ENCODE results near the gene LIN7A. TPM values are rescaled to one million over a fixed set of nuclear protein-coding genes. Genes with fewer than 3 reads are reported as not detected.

Gene LIN7A
- total and polyA plus RNA-seq, 2 donors (not counting 1 experiment from before 2014, with no cell fraction given), result 22.8 to 35.3 TPM

DNA sequence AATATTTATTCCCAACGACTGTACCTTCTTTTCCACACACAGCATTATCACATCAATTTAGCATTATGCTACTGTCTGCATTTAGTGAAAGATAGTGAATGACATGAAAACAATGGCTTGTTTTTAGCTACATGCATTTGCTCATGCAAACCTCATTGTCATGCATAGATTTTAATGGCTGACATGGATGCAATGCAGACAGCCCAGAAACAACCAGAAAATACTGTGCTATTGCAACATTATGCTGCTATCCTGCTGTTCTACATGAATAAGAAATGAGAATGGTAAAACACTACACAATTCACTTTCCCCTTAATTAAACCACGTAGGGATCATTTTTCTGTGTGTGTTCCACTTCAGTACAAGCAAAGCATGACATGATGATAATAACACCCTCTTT, 90.8 kb downstream of the LIN7A start:
- H3K9me3 ChIP-seq (ENCODE audit: control insufficient read depth, insufficient read depth, low read depth, low read length), result no peaks in the 10 kb centered on the region
- H3K9ac ChIP-seq (ENCODE audit: insufficient read depth, low read length), result no peak overlapping the region
- no peak overlapping the region for H2AFZ ChIP-seq (ENCODE audit: low read length)
- H3K4me3 ChIP-seq (replicated peaks in 1 of 4; ENCODE audit: control extremely low read depth in 1 of 4, insufficient read depth in 1 of 4, low read depth in 3 of 4, low read length in 4 of 4), result no peak overlapping the region
- no peaks in the 10 kb centered on the region for H3K36me3 ChIP-seq (ENCODE audit: control insufficient read depth, insufficient read depth, low read length)
- no peaks in the 10 kb centered on the region for H3K4me1 ChIP-seq (ENCODE audit: control insufficient read depth, extremely low read depth, insufficient read depth, low read length)
- no peak overlapping the region for H3K27ac ChIP-seq (ENCODE audit: insufficient read depth, low read length)
- H3K4me2 ChIP-seq (ENCODE audit: extremely low read depth, insufficient read depth, low read length), result no peak overlapping the region
- no peak for DNase-seq (ENCODE audit: low read depth in 2 of 2)
- TF ChIP-seq, protein P1, sequence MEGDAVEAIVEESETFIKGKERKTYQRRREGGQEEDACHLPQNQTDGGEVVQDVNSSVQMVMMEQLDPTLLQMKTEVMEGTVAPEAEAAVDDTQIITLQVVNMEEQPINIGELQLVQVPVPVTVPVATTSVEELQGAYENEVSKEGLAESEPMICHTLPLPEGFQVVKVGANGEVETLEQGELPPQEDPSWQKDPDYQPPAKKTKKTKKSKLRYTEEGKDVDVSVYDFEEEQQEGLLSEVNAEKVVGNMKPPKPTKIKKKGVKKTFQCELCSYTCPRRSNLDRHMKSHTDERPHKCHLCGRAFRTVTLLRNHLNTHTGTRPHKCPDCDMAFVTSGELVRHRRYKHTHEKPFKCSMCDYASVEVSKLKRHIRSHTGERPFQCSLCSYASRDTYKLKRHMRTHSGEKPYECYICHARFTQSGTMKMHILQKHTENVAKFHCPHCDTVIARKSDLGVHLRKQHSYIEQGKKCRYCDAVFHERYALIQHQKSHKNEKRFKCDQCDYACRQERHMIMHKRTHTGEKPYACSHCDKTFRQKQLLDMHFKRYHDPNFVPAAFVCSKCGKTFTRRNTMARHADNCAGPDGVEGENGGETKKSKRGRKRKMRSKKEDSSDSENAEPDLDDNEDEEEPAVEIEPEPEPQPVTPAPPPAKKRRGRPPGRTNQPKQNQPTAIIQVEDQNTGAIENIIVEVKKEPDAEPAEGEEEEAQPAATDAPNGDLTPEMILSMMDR (conservative IDR thresholded peaks at IDR 0.05 in 1 of 2, IDR thresholded peaks at IDR 0.05 in 1 of 2; ENCODE audit: low read depth in 1 of 2, low read length in 2 of 2), result no peak
- no peak for TF ChIP-seq EZH2 (IDR thresholded peaks at IDR 0.05; ENCODE audit: low read length, missing control alignments)
- no peaks in the 10 kb centered on the region for H3K79me2 ChIP-seq (ENCODE audit: control insufficient read depth, insufficient read depth, low read length)
- H4K20me1 ChIP-seq (ENCODE audit: control insufficient read depth, extremely low read depth, insufficient read depth, low read length), result no peaks in the 10 kb centered on the region
- no peaks in the 10 kb centered on the region for H3K27me3 ChIP-seq (ENCODE audit: control insufficient read depth, insufficient read depth, low read length)

DNA sequence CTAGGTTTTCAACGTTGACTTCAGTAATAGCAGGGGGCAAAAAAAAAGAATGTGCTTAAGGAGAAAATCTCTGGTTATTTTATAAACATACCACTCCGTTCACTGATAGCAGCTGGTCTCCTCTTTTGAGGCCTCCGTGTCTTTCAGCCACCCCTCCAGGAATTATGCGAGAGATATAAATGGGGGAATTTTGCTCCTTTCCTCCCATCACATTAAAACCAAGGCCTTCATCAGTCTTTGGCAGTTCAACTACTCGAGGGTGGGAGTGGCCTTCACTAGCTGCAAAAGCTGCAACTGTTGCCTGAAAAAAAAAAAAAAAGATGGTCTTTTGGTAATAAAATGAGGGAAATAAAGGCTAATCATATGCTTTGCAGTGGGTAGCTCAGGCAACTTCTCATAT, 92.1 kb downstream of the LIN7A start:
- Histone ChIP-seq H3K9ac (ENCODE audit: insufficient read depth, low read length) (no peak overlapping the region), H3K27me3 (ENCODE audit: control insufficient read depth, insufficient read depth, low read length) (no peaks in the 10 kb centered on the region), H3K36me3 (ENCODE audit: control insufficient read depth, insufficient read depth, low read length) (no peaks in the 10 kb centered on the region), H3K4me1 (ENCODE audit: control insufficient read depth, extremely low read depth, insufficient read depth, low read length) (no peaks in the 10 kb centered on the region), H3K4me3 (replicated peaks in 1 of 4; ENCODE audit: control extremely low read depth in 1 of 4, insufficient read depth in 1 of 4, low read depth in 3 of 4, low read length in 4 of 4) (no peak overlapping the region), H2AFZ (ENCODE audit: low read length) (no peak overlapping the region), H3K9me3 (ENCODE audit: control insufficient read depth, insufficient read depth, low read depth, low read length) (no peaks in the 10 kb centered on the region), H3K27ac (ENCODE audit: insufficient read depth, low read length) (no peak overlapping the region), H3K79me2 (ENCODE audit: control insufficient read depth, insufficient read depth, low read length) (no peaks in the 10 kb centered on the region), H4K20me1 (ENCODE audit: control insufficient read depth, extremely low read depth, insufficient read depth, low read length) (no peaks in the 10 kb centered on the region), H3K4me2 (ENCODE audit: extremely low read depth, insufficient read depth, low read length) (no peak overlapping the region)
- TF ChIP-seq, protein P1 (conservative IDR thresholded peaks at IDR 0.05 in 1 of 2, IDR thresholded peaks at IDR 0.05 in 1 of 2; ENCODE audit: low read depth in 1 of 2, low read length in 2 of 2), result no peak
- DNase-seq (ENCODE audit: low read depth in 2 of 2), result no peak

DNA sequence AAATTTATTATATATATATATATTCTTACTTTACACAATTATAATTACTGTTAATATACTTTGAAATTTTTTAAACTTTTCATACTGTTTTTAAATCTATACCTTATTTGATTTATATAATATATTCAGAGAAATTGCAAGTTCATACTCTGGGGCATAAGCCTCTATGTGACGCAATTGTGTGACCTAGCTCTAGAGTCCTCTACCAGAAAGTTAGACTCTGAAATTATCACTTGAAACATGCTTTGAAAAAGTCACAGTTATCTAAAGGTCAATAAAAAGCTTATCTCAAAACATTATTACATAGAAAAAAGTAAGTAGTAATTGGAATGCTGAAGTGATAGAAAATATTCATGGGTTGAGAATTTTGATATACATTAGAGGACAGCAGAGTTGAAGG, 93.8 kb downstream of the LIN7A start:
- Histone ChIP-seq H3K79me2 (ENCODE audit: control insufficient read depth, insufficient read depth, low read length) (no peaks in the 10 kb centered on the region), H3K9me3 (ENCODE audit: control insufficient read depth, insufficient read depth, low read depth, low read length) (no peaks in the 10 kb centered on the region), H3K36me3 (ENCODE audit: control insufficient read depth, insufficient read depth, low read length) (no peaks in the 10 kb centered on the region), H3K4me2 (ENCODE audit: extremely low read depth, insufficient read depth, low read length) (no peak overlapping the region), H4K20me1 (ENCODE audit: control insufficient read depth, extremely low read depth, insufficient read depth, low read length) (no peaks in the 10 kb centered on the region), H3K9ac (ENCODE audit: insufficient read depth, low read length) (no peak overlapping the region), H3K27me3 (ENCODE audit: control insufficient read depth, insufficient read depth, low read length) (no peaks in the 10 kb centered on the region), H2AFZ (ENCODE audit: low read length) (no peak overlapping the region), H3K27ac (ENCODE audit: insufficient read depth, low read length) (no peak overlapping the region), H3K4me3 (replicated peaks in 1 of 4; ENCODE audit: control extremely low read depth in 1 of 4, insufficient read depth in 1 of 4, low read depth in 3 of 4, low read length in 4 of 4) (no peak overlapping the region), H3K4me1 (ENCODE audit: control insufficient read depth, extremely low read depth, insufficient read depth, low read length) (no peaks in the 10 kb centered on the region)
- no peak for DNase-seq (ENCODE audit: low read depth in 2 of 2)
- TF ChIP-seq EZH2 (IDR thresholded peaks at IDR 0.05; ENCODE audit: low read length, missing control alignments), result no peak
- TF ChIP-seq, protein P1 (conservative IDR thresholded peaks at IDR 0.05 in 1 of 2, IDR thresholded peaks at IDR 0.05 in 1 of 2; ENCODE audit: low read depth in 1 of 2, low read length in 2 of 2), result no peak
